Epidermal melanocyte (primary cell): ENCODE measurements around the gene TMTC3.
"Not testable (repeated sequence)": the region's sequence is repeated elsewhere in the genome, so short reads cannot be mapped to it uniquely, and the experiment has no call there.

Experiments used
- DNase-seq: peaks from one replicate; pipeline ENCODE4 v3.0.0; 2011; ENCODE audit warnings: low spot score; ENCODE audit not compliant: insufficient read length

Gene TMTC3

GRCh38 chr12:88163371-88163770, 21.3 kb downstream of the TMTC3 start:
- DNase-seq: no peak

- DNase-seq: no peak
These were observed 24.1 kb downstream of the TMTC3 start for GRCh38 chr12:88166179-88166578.

GRCh38 chr12:88167384-88167783, 25.3 kb downstream of the TMTC3 start:
- DNase-seq: no peak

GRCh38 chr12:88172844-88173407, 30.8 kb downstream of the TMTC3 start:
- DNase-seq: no peak

GRCh38 chr12:88175544-88175943, 33.4 kb downstream of the TMTC3 start:
- DNase-seq: no peak

- no peak for DNase-seq
These were observed 37.4 kb downstream of the TMTC3 start for GRCh38 chr12:88179436-88180014.

GRCh38 chr12:88181881-88182280, 39.8 kb downstream of the TMTC3 start:
- no peak for DNase-seq

- no peak for DNase-seq
These were observed 40.3 kb downstream of the TMTC3 start for GRCh38 chr12:88182416-88182815.

- DNase-seq: no peak
These were observed 42.1 kb downstream of the TMTC3 start for GRCh38 chr12:88184196-88184595.

- no peak for DNase-seq
These were observed 43.2 kb downstream of the TMTC3 start for GRCh38 chr12:88185279-88185678.

GRCh38 chr12:88185988-88186387, 43.9 kb downstream of the TMTC3 start:
- peak; percentile 20 for DNase-seq

GRCh38 chr12:88187571-88187970, 45.5 kb downstream of the TMTC3 start:
- no peak for DNase-seq

GRCh38 chr12:88188180-88188579, 46.1 kb downstream of the TMTC3 start:
- DNase-seq: no peak

GRCh38 chr12:88192426-88192825, 50.3 kb downstream of the TMTC3 start:
- DNase-seq: no peak

GRCh38 chr12:88194868-88195267, 52.8 kb downstream of the TMTC3 start:
- no peak for DNase-seq

GRCh38 chr12:88200029-88200428, 57.9 kb downstream of the TMTC3 start:
- DNase-seq: no peak

- DNase-seq: no peak
These were observed 60.4 kb downstream of the TMTC3 start for GRCh38 chr12:88202500-88202899.

GRCh38 chr12:88206601-88207000, 64.5 kb downstream of the TMTC3 start:
- DNase-seq: no peak

- no peak for DNase-seq
These were observed 66.0 kb downstream of the TMTC3 start for GRCh38 chr12:88207921-88208620.

GRCh38 chr12:88208661-88209060, 66.6 kb downstream of the TMTC3 start:
- no peak for DNase-seq

GRCh38 chr12:88210311-88210710, 68.2 kb downstream of the TMTC3 start:
- DNase-seq: not testable (repeated sequence)

- DNase-seq: no peak
These were observed 76.2 kb downstream of the TMTC3 start for GRCh38 chr12:88218293-88218692.

- no peak for DNase-seq
These were observed 77.8 kb downstream of the TMTC3 start for GRCh38 chr12:88219861-88220260.
